WERI-Rb-1 (cell line): Measurements from ENCODE around the gene PCLO.

Experiments used
- DNase-seq: peaks from one replicate; pipeline ENCODE4 v3.0.0-alpha.2; 2020
- H3K27ac ChIP-seq: fragments of 250-450 bp; sonication (Bioruptor Pico); 2 replicates; pipeline ENCODE4 v1.5.1; 2020; ENCODE audit warnings: mild to moderate bottlenecking, moderate library complexity
- H3K27me3 ChIP-seq: fragments of 250-450 bp; sonication (Bioruptor Pico); 2 replicates; pipeline ENCODE4 v1.5.1; 2021; ENCODE audit warnings: mild to moderate bottlenecking, low read depth, moderate library complexity; ENCODE audit not compliant: insufficient read depth, severe bottlenecking
- H3K36me3 ChIP-seq: fragments of 250-450 bp; sonication (Bioruptor Pico); 2 replicates; pipeline ENCODE4 v1.5.1; 2020; ENCODE audit warnings: mild to moderate bottlenecking, moderate library complexity
- H3K4me3 ChIP-seq: 2 replicates; pipeline ENCODE4 v1.5.1; 2011; ENCODE audit warnings: low read depth, mild to moderate bottlenecking, control low read depth, low read length
- H3K9me3 ChIP-seq: fragments of 250-450 bp; sonication (Bioruptor Pico); 2 replicates; pipeline ENCODE4 v1.5.1; 2021; ENCODE audit warnings: mild to moderate bottlenecking, moderate library complexity; ENCODE audit not compliant: severe bottlenecking
- CTCF ChIP-seq: IDR thresholded peaks from 2 replicates; pipeline ENCODE4 v1.5.1; 2011; ENCODE audit warnings: low read depth, mild to moderate bottlenecking, control low read depth, inconsistent platforms, low read length

PCLO gene

GRCh38 chr7:83117466-83117865 is 45.2 kb downstream of the PCLO start:
- no peak for DNase-seq
- Histone ChIP-seq H3K4me3 (no peak overlapping the region), H3K36me3 (no peaks in the 10 kb centered on the region), H3K9me3 (no peaks in the 10 kb centered on the region), H3K27ac (no peak overlapping the region), H3K27me3 (no peaks in the 10 kb centered on the region)
- no peak for TF ChIP-seq CTCF

- no peak for TF ChIP-seq CTCF
- no peak for DNase-seq
- no peak overlapping the region for H3K4me3 ChIP-seq
- H3K27ac ChIP-seq = no peak overlapping the region
- H3K9me3 ChIP-seq = no peaks in the 10 kb centered on the region
- no peaks in the 10 kb centered on the region for H3K27me3 ChIP-seq
- no peaks in the 10 kb centered on the region for H3K36me3 ChIP-seq
Measured at GRCh38 chr7:83111391-83111790, 51.3 kb downstream of the PCLO start.

- H3K9me3 ChIP-seq = no peaks in the 10 kb centered on the region
- TF ChIP-seq CTCF = no peak
- H3K4me3 ChIP-seq = no peak overlapping the region
- H3K27me3 ChIP-seq = no peaks in the 10 kb centered on the region
- H3K27ac ChIP-seq = no peak overlapping the region
- no peak for DNase-seq
- H3K36me3 ChIP-seq = no peaks in the 10 kb centered on the region
Measured at GRCh38 chr7:83109352-83109751, 53.3 kb downstream of the PCLO start.

GRCh38 chr7:83105948-83106347 is 56.7 kb downstream of the PCLO start:
- Histone ChIP-seq H3K4me3 (no peak overlapping the region), H3K36me3 (no peaks in the 10 kb centered on the region), H3K27ac (no peak overlapping the region), H3K27me3 (no peaks in the 10 kb centered on the region), H3K9me3 (no peaks in the 10 kb centered on the region)
- DNase-seq = no peak
- TF ChIP-seq CTCF = no peak

- Histone ChIP-seq H3K27ac (no peak overlapping the region), H3K9me3 (no peaks in the 10 kb centered on the region), H3K36me3 (no peaks in the 10 kb centered on the region), H3K4me3 (no peak overlapping the region), H3K27me3 (no peaks in the 10 kb centered on the region)
- DNase-seq = no peak
- no peak for TF ChIP-seq CTCF
Measured at GRCh38 chr7:83105063-83105462, 57.6 kb downstream of the PCLO start.

- TF ChIP-seq CTCF = no peak
- no peaks in the 10 kb centered on the region for H3K27me3 ChIP-seq
Measured at GRCh38 chr7:83101530-83101929, 61.2 kb downstream of the PCLO start.

More at GRCh38 chr7:83101530-83101929, 61.2 kb downstream of the PCLO start:
- no peak overlapping the region for H3K4me3 ChIP-seq
- DNase-seq = no peak
- H3K9me3 ChIP-seq = no peaks in the 10 kb centered on the region
- no peak overlapping the region for H3K27ac ChIP-seq
- H3K36me3 ChIP-seq = no peaks in the 10 kb centered on the region
